NCI-H1105 treated with DMSO at 0.1 percent for 48 hours (cell line): ENCODE results near the gene EXOC1L.
A peak's percentile ranks its signal among the peaks of the same experiment; 100 is the strongest.
"Not testable (repeated sequence)": the region's sequence is repeated elsewhere in the genome, so short reads cannot be mapped to it uniquely, and the experiment has no call there.

Experiments
- DNase-seq: peaks from one replicate; lab custom pipeline; 2025; lab: John Stamatoyannopoulos, UW

EXOC1L gene

GRCh38 chr4:55838356-55838755 is 18.8 kb downstream of the EXOC1L start:
- DNase-seq: no peak

- DNase-seq: no peak
Observed at GRCh38 chr4:55838952-55839351, 19.4 kb downstream of the EXOC1L start.

- no peak for DNase-seq
Observed at GRCh38 chr4:55840956-55841355, 21.4 kb downstream of the EXOC1L start.

GRCh38 chr4:55841373-55842239 is 22.0 kb downstream of the EXOC1L start:
- DNase-seq: not testable (repeated sequence)

- not testable (repeated sequence) for DNase-seq
Observed at GRCh38 chr4:55842312-55842711, 22.7 kb downstream of the EXOC1L start.

- DNase-seq: no peak
Observed at GRCh38 chr4:55849724-55850123, 30.1 kb downstream of the EXOC1L start.

GRCh38 chr4:55851885-55852284 is 32.3 kb downstream of the EXOC1L start:
- DNase-seq: no peak

- peak; percentile 88 for DNase-seq
Observed at GRCh38 chr4:55853484-55854046, 34.0 kb downstream of the EXOC1L start, which contains the start of gene EXOC1. Gene EXOC1, plus strand, starts transcription at chr4:55853648. Its CDS starts 4,676 bp downstream, at chr4:55858324.

GRCh38 chr4:55854129-55854528 is 34.5 kb downstream of the EXOC1L start:
- no peak for DNase-seq

GRCh38 chr4:55857586-55857985 is 38.0 kb downstream of the EXOC1L start:
- no peak for DNase-seq

GRCh38 chr4:55859711-55860110 is 40.1 kb downstream of the EXOC1L start:
- DNase-seq: no peak

- DNase-seq: no peak
Observed at GRCh38 chr4:55864577-55865223, 45.1 kb downstream of the EXOC1L start.

GRCh38 chr4:55865228-55865806 is 45.7 kb downstream of the EXOC1L start:
- no peak for DNase-seq

- DNase-seq: no peak
Observed at GRCh38 chr4:55866290-55866907, 46.8 kb downstream of the EXOC1L start.

- peak; percentile 47 for DNase-seq
Observed at GRCh38 chr4:55866973-55867574, 47.5 kb downstream of the EXOC1L start.

- DNase-seq: no peak
Observed at GRCh38 chr4:55868581-55869090, 49.0 kb downstream of the EXOC1L start.

GRCh38 chr4:55871299-55871800 is 51.8 kb downstream of the EXOC1L start:
- DNase-seq: no peak

GRCh38 chr4:55874831-55875230 is 55.2 kb downstream of the EXOC1L start:
- DNase-seq: no peak

GRCh38 chr4:55876387-55876786 is 56.8 kb downstream of the EXOC1L start:
- no peak for DNase-seq

GRCh38 chr4:55879224-55879623 is 59.6 kb downstream of the EXOC1L start:
- no peak for DNase-seq

GRCh38 chr4:55880652-55881280 is 61.2 kb downstream of the EXOC1L start:
- DNase-seq: no peak
